Ishikawa (cell line): ENCODE measurements around the gene RAN.

ENCODE experiments used
- CEBPB ChIP-seq: IDR thresholded peaks from 2 replicates; pipeline ENCODE4 v1.6.1; 2012
- CREB1 ChIP-seq: IDR thresholded peaks from 2 replicates; pipeline ENCODE4 v1.6.1; 2012; ENCODE audit warnings: low read depth
- EGR1 ChIP-seq: IDR thresholded peaks from 2 replicates; pipeline ENCODE4 v1.6.1; 2012
- EP300 ChIP-seq: IDR thresholded peaks from 2 replicates; pipeline ENCODE4 v1.6.1; 2012; ENCODE audit warnings: borderline replicate concordance
- FOXM1 ChIP-seq: IDR thresholded peaks from 2 replicates; pipeline ENCODE4 v1.6.1; 2012; ENCODE audit warnings: low read depth, borderline replicate concordance
- MAX ChIP-seq: IDR thresholded peaks from 2 replicates; pipeline ENCODE4 v1.6.1; 2012
- NFIC ChIP-seq: IDR thresholded peaks from 2 replicates; pipeline ENCODE4 v1.6.1; 2012
- RAD21 ChIP-seq: IDR thresholded peaks from 2 replicates; pipeline ENCODE4 v1.6.1; 2012; ENCODE audit warnings: low read depth
- REST ChIP-seq: IDR thresholded peaks from 2 replicates; pipeline ENCODE4 v1.6.1; 2012; ENCODE audit warnings: low read depth, mild to moderate bottlenecking
- TAF1 ChIP-seq: IDR thresholded peaks from 2 replicates; pipeline ENCODE4 v1.6.1; 2012; ENCODE audit warnings: low read depth, mild to moderate bottlenecking
- TCF12 ChIP-seq: IDR thresholded peaks from 2 replicates; pipeline ENCODE4 v1.6.1; 2012; ENCODE audit warnings: low read depth
- TEAD4 ChIP-seq: IDR thresholded peaks from 2 replicates; pipeline ENCODE4 v1.6.1; 2012
- USF1 ChIP-seq: IDR thresholded peaks from 2 replicates; pipeline ENCODE4 v1.6.1; 2012
- YY1 ChIP-seq: IDR thresholded peaks from 2 replicates; pipeline ENCODE4 v1.6.1; 2012; ENCODE audit warnings: low read depth
- ZBTB7A ChIP-seq: IDR thresholded peaks from 2 replicates; pipeline ENCODE4 v1.6.1; 2012; ENCODE audit warnings: low read depth

The RAN gene

DNA sequence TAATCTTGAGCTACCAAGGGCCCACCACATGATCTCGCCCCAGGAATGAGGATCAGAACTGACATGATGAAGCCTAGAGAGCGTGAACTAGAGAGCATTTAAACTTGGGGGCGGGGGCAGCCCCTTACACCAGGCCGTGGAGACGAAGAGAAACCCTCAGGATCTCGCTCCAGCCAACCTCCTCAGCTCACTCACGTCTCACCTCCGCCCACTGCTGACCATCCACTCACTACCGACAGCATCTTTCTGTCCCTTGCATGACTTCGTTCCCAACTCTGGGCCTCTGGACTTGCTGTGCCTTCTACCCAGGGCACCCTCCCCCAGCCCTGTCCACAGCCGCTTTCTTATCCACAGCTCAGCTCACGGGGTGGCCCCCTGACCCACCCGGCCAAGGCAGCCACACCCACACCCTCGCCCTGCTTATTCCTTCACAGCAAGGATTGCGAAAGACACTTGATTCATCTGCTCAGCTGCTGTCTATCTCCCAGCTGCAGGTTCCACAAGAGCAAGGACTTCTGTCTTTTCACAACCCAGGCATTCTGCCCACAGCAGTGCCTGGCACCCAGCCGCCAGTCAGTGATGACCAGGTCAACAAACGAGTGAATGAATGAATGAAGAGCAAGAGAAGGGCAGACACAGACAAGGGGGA, 39.2 kb upstream of the RAN start:
- TF ChIP-seq USF1: no peak
- TF ChIP-seq MAX: no peak
- peak; percentile 49 for TF ChIP-seq CEBPB
- no peak for TF ChIP-seq RAD21
- no peak for TF ChIP-seq YY1
- no peak for TF ChIP-seq REST
- TF ChIP-seq ZBTB7A: no peak

DNA sequence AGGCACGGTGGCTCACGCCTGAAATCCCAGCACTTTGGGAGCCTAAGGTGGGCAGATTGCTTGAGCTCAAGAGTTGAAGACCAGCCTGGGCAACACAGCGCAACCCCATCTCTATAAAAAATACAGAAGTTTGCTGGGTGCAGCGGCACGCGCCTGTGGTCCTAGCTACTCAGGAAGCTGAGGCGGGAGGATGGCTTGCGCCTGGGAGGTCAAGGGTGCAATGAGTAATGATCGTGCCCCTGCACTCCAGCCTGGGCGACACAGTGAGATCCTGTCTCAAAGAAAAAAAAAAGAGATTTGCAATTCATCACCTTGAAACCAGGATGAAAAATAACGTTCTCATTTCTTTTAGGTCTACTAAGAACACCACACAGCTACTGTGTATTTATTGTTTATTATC, 36.9 kb upstream of the RAN start:
- TF ChIP-seq TEAD4 (no peak), MAX (no peak), EGR1 (no peak), CEBPB (no peak), YY1 (no peak)

- no peak for TF ChIP-seq REST
- TF ChIP-seq YY1: no peak
- TF ChIP-seq CREB1: no peak
- no peak for TF ChIP-seq MAX
- TF ChIP-seq FOXM1: no peak
- no peak for TF ChIP-seq CEBPB
- no peak for TF ChIP-seq EGR1
- no peak for TF ChIP-seq RAD21
- TF ChIP-seq TAF1: no peak
- TF ChIP-seq NFIC: no peak
- no peak for TF ChIP-seq TEAD4
- no peak for TF ChIP-seq EP300
- TF ChIP-seq TCF12: no peak
- TF ChIP-seq USF1: no peak
- no peak for TF ChIP-seq ZBTB7A
Measured at GRCh38 chr12:130835436-130835835, 36.4 kb upstream of the RAN start.

GRCh38 chr12:130838284-130838950, 33.4 kb upstream of the RAN start:
- TF ChIP-seq MAX (peak; percentile 31; the same call in 1 of the 2 replicates), EP300 (no peak), EGR1 (no peak), TEAD4 (no peak), ZBTB7A (peak; percentile 31; the same call in 1 of the 2 replicates), NFIC (no peak), FOXM1 (no peak), USF1 (no peak), TAF1 (no peak)

- TF ChIP-seq MAX (peak; percentile 72; the same call in 1 of the 2 replicates), FOXM1 (no peak)
Measured at GRCh38 chr12:130838951-130839769, 32.7 kb upstream of the RAN start, which contains the start of gene STX2. Gene STX2, minus strand, starts transcription at chr12:130839250. Its CDS starts 151 bp downstream, at chr12:130839099.
